Adipocyte (in vitro differentiated cells): Measurements from ENCODE around the gene UBE2C.

Experiments
- DNase-seq: peaks from one replicate; pipeline ENCODE4 v3.0.0-alpha.2; 2015; ENCODE audit warnings: low read depth
- H3K27me3 ChIP-seq: replicated peaks from 2 replicates; pipeline ENCODE4 v1.7.0; 2013; ENCODE audit warnings: mild to moderate bottlenecking, low read length, moderate library complexity; ENCODE audit not compliant: control insufficient read depth, insufficient read depth
- H3K36me3 ChIP-seq: 2 replicates; pipeline ENCODE4 v1.7.0; 2013; ENCODE audit warnings: low read length, mild to moderate bottlenecking, moderate library complexity; ENCODE audit not compliant: control insufficient read depth, insufficient read depth, severe bottlenecking
- H3K4me1 ChIP-seq: 2 replicates; pipeline ENCODE4 v1.7.0; 2013; ENCODE audit warnings: mild to moderate bottlenecking, low read length, moderate library complexity; ENCODE audit not compliant: control insufficient read depth, insufficient read depth
- H3K4me3 ChIP-seq: 2 replicates; pipeline ENCODE4 v1.7.0; 2013; ENCODE audit warnings: mild to moderate bottlenecking, low read length, moderate library complexity
- H3K9ac ChIP-seq: 2 replicates; pipeline ENCODE4 v1.7.0; 2013; ENCODE audit warnings: mild to moderate bottlenecking, low read length, moderate library complexity
- H3K9me3 ChIP-seq: 2 replicates; pipeline ENCODE4 v1.7.0; 2013; ENCODE audit warnings: mild to moderate bottlenecking, low read length, moderate library complexity; ENCODE audit not compliant: control insufficient read depth

The UBE2C gene

GRCh38 chr20:45834797-45835161, 22.3 kb downstream of the UBE2C start:
- Histone ChIP-seq H3K36me3 (peaks cover 20% of the 10 kb centered on the region), H3K4me3 (peak overlapping the region; percentile 91), H3K9me3 (no peaks in the 10 kb centered on the region), H3K4me1 (peaks cover 34% of the 10 kb centered on the region), H3K27me3 (no peaks in the 10 kb centered on the region), H3K9ac (peak overlapping the region; percentile 97)
- no peak for DNase-seq

- H3K27me3 ChIP-seq = no peaks in the 10 kb centered on the region
- H3K9me3 ChIP-seq = no peaks in the 10 kb centered on the region
- H3K4me3 ChIP-seq = peak overlapping the region; percentile 91
- peak overlapping the region; percentile 97 for H3K9ac ChIP-seq
- H3K4me1 ChIP-seq = peaks cover 34% of the 10 kb centered on the region
- peaks cover 25% of the 10 kb centered on the region for H3K36me3 ChIP-seq
- DNase-seq = no peak
Measured at GRCh38 chr20:45835329-45835765, 22.9 kb downstream of the UBE2C start.

- Histone ChIP-seq H3K4me1 (peaks cover 36% of the 10 kb centered on the region), H3K4me3 (peak overlapping the region; percentile 91), H3K9me3 (no peaks in the 10 kb centered on the region), H3K36me3 (peaks cover 30% of the 10 kb centered on the region), H3K27me3 (no peaks in the 10 kb centered on the region), H3K9ac (peak overlapping the region; percentile 97)
- DNase-seq = peak; percentile 54
Measured at GRCh38 chr20:45835825-45836224, 23.4 kb downstream of the UBE2C start.

GRCh38 chr20:45836841-45837240, 24.4 kb downstream of the UBE2C start:
- no peak for DNase-seq
- H3K36me3 ChIP-seq = peaks cover 40% of the 10 kb centered on the region

GRCh38 chr20:45840700-45841198, 28.3 kb downstream of the UBE2C start:
- Histone ChIP-seq H3K4me3 (no peak overlapping the region), H3K9me3 (no peaks in the 10 kb centered on the region), H3K27me3 (no peaks in the 10 kb centered on the region), H3K36me3 (peaks cover 72% of the 10 kb centered on the region), H3K9ac (peak overlapping the region; percentile 27), H3K4me1 (peaks cover 42% of the 10 kb centered on the region)
- DNase-seq = no peak

More at GRCh38 chr20:45836841-45837240, 24.4 kb downstream of the UBE2C start:
- peak overlapping the region; percentile 54 for H3K9ac ChIP-seq
- no peaks in the 10 kb centered on the region for H3K9me3 ChIP-seq
- peak overlapping the region; percentile 91 for H3K4me3 ChIP-seq
- no peaks in the 10 kb centered on the region for H3K27me3 ChIP-seq
- peaks cover 46% of the 10 kb centered on the region for H3K4me1 ChIP-seq

GRCh38 chr20:45841407-45842129, 29.1 kb downstream of the UBE2C start:
- peaks cover 40% of the 10 kb centered on the region for H3K4me1 ChIP-seq
- no peaks in the 10 kb centered on the region for H3K27me3 ChIP-seq
- peaks cover 78% of the 10 kb centered on the region for H3K36me3 ChIP-seq
- no peaks in the 10 kb centered on the region for H3K9me3 ChIP-seq
- peak overlapping the region; percentile 27 for H3K9ac ChIP-seq
- no peak for DNase-seq
- H3K4me3 ChIP-seq = no peak overlapping the region

GRCh38 chr20:45842169-45842812, 29.8 kb downstream of the UBE2C start:
- peak; percentile 23 for DNase-seq
- H3K9ac ChIP-seq = peak overlapping the region; percentile 39
- peaks cover 32% of the 10 kb centered on the region for H3K4me1 ChIP-seq
- H3K4me3 ChIP-seq = no peak overlapping the region
- peaks cover 78% of the 10 kb centered on the region for H3K36me3 ChIP-seq
- H3K27me3 ChIP-seq = no peaks in the 10 kb centered on the region
- no peaks in the 10 kb centered on the region for H3K9me3 ChIP-seq

- Histone ChIP-seq H3K36me3 (peaks cover 76% of the 10 kb centered on the region), H3K9ac (peak overlapping the region; percentile 39), H3K4me1 (peaks cover 30% of the 10 kb centered on the region), H3K9me3 (no peaks in the 10 kb centered on the region), H3K4me3 (no peak overlapping the region), H3K27me3 (no peaks in the 10 kb centered on the region)
- no peak for DNase-seq
Measured at GRCh38 chr20:45843506-45843905, 31.1 kb downstream of the UBE2C start.

GRCh38 chr20:45845452-45845851, 33.0 kb downstream of the UBE2C start:
- Histone ChIP-seq H3K9ac (no peak overlapping the region), H3K27me3 (no peaks in the 10 kb centered on the region), H3K9me3 (no peaks in the 10 kb centered on the region), H3K4me1 (peaks cover 30% of the 10 kb centered on the region), H3K36me3 (peaks cover 71% of the 10 kb centered on the region), H3K4me3 (no peak overlapping the region)
- DNase-seq = no peak

GRCh38 chr20:45848421-45848820, 36.0 kb downstream of the UBE2C start:
- Histone ChIP-seq H3K9me3 (no peaks in the 10 kb centered on the region), H3K27me3 (no peaks in the 10 kb centered on the region), H3K9ac (no peak overlapping the region), H3K4me3 (no peak overlapping the region), H3K4me1 (peaks cover 2% of the 10 kb centered on the region), H3K36me3 (peaks cover 59% of the 10 kb centered on the region)
- no peak for DNase-seq

GRCh38 chr20:45848969-45849582, 36.6 kb downstream of the UBE2C start:
- Histone ChIP-seq H3K27me3 (no peaks in the 10 kb centered on the region), H3K4me1 (no peaks in the 10 kb centered on the region), H3K9ac (no peak overlapping the region), H3K36me3 (peaks cover 54% of the 10 kb centered on the region), H3K9me3 (no peaks in the 10 kb centered on the region), H3K4me3 (no peak overlapping the region)
- DNase-seq = no peak
